Measurements from ENCODE around the gene PPP6R2.
A peak's percentile ranks its signal among the peaks of the same experiment; 100 is the strongest.

PPP6R2 gene

GRCh38 chr22:50437511-50438304, 94.6 kb downstream of the PPP6R2 start:
- H3K4ac ChIP-seq (ENCODE audit: low read depth, low read length), result no peak overlapping the region
- no peak overlapping the region for H3K4me3 ChIP-seq (ENCODE audit: low read length)
- no CpG with 5 or more reads among the region's 36 CpGs for WGBS (ENCODE audit: extremely low coverage, insufficient coverage, low lambda C conversion rate)

GRCh38 chr22:50438305-50439275, 95.5 kb downstream of the PPP6R2 start:
- Histone ChIP-seq H3K4me3 (ENCODE audit: low read length) (no peak overlapping the region), H2BK120ac (ENCODE audit: low read depth, low read length) (no peak overlapping the region), H3K27ac (ENCODE audit: low read depth, low read length) (no peak overlapping the region), H4K8ac (ENCODE audit: low read depth, low read length) (no peak overlapping the region), H3K23ac (ENCODE audit: low read length) (no peak overlapping the region), H2BK15ac (replicated peaks; ENCODE audit: low read depth) (no peak overlapping the region), H3K4me1 (ENCODE audit: control insufficient read depth, low read depth, low read length) (no peaks in the 10 kb centered on the region), H3K79me2 (ENCODE audit: control insufficient read depth, insufficient read depth, low read length) (no peaks in the 10 kb centered on the region), H3K4me2 (ENCODE audit: low read length) (no peak overlapping the region), H2BK5ac (ENCODE audit: low read length) (no peak overlapping the region), H3K27me3 (ENCODE audit: insufficient read depth, low read length, poor library complexity) (no peaks in the 10 kb centered on the region), H3K36me3 (ENCODE audit: control insufficient read depth, insufficient read depth, low read length) (peaks cover 1% of the 10 kb centered on the region), H4K5ac (ENCODE audit: low read length) (no peak overlapping the region), H3K56ac (ENCODE audit: low read length) (no peak overlapping the region), H3K79me1 (ENCODE audit: low read length) (no peaks in the 10 kb centered on the region), H3K4ac (ENCODE audit: low read depth, low read length) (no peak overlapping the region), H3K9ac (ENCODE audit: low read length) (no peak overlapping the region), H2AK5ac (ENCODE audit: low read length) (no peak overlapping the region), H3K18ac (ENCODE audit: low read length) (no peak overlapping the region)
- WGBS (ENCODE audit: extremely low coverage, insufficient coverage, low lambda C conversion rate), result no CpG with 5 or more reads among the region's 34 CpGs
- DNase-seq, result peak; percentile 9

More at GRCh38 chr22:50437511-50438304, 94.6 kb downstream of the PPP6R2 start:
- Histone ChIP-seq H3K27me3 (ENCODE audit: insufficient read depth, low read length, poor library complexity) (no peaks in the 10 kb centered on the region), H3K4me1 (ENCODE audit: control insufficient read depth, low read depth, low read length) (no peaks in the 10 kb centered on the region), H4K8ac (ENCODE audit: low read depth, low read length) (no peak overlapping the region), H2BK120ac (ENCODE audit: low read depth, low read length) (no peak overlapping the region), H3K4me2 (ENCODE audit: low read length) (no peak overlapping the region), H3K23ac (ENCODE audit: low read length) (no peak overlapping the region), H3K56ac (ENCODE audit: low read length) (no peak overlapping the region), H2BK5ac (ENCODE audit: low read length) (no peak overlapping the region), H4K5ac (ENCODE audit: low read length) (no peak overlapping the region), H3K9ac (ENCODE audit: low read length) (no peak overlapping the region), H3K27ac (ENCODE audit: low read depth, low read length) (no peak overlapping the region), H3K18ac (ENCODE audit: low read length) (no peak overlapping the region), H3K36me3 (ENCODE audit: control insufficient read depth, insufficient read depth, low read length) (no peaks in the 10 kb centered on the region), H3K79me1 (ENCODE audit: low read length) (no peaks in the 10 kb centered on the region), H2BK15ac (replicated peaks; ENCODE audit: low read depth) (no peak overlapping the region), H3K79me2 (ENCODE audit: control insufficient read depth, insufficient read depth, low read length) (no peaks in the 10 kb centered on the region), H2AK5ac (ENCODE audit: low read length) (no peak overlapping the region)
- DNase-seq, result no peak

GRCh38 chr22:50439314-50439870, 96.3 kb downstream of the PPP6R2 start:
- Histone ChIP-seq H4K8ac (ENCODE audit: low read depth, low read length) (no peak overlapping the region), H3K27me3 (ENCODE audit: insufficient read depth, low read length, poor library complexity) (no peaks in the 10 kb centered on the region), H4K5ac (ENCODE audit: low read length) (no peak overlapping the region), H2BK5ac (ENCODE audit: low read length) (no peak overlapping the region), H2AK5ac (ENCODE audit: low read length) (no peak overlapping the region), H3K18ac (ENCODE audit: low read length) (no peak overlapping the region), H3K23ac (ENCODE audit: low read length) (no peak overlapping the region), H3K9ac (ENCODE audit: low read length) (no peak overlapping the region), H3K4me2 (ENCODE audit: low read length) (no peak overlapping the region), H2BK120ac (ENCODE audit: low read depth, low read length) (no peak overlapping the region), H3K27ac (ENCODE audit: low read depth, low read length) (no peak overlapping the region), H3K79me2 (ENCODE audit: control insufficient read depth, insufficient read depth, low read length) (no peaks in the 10 kb centered on the region), H3K56ac (ENCODE audit: low read length) (no peak overlapping the region), H3K4ac (ENCODE audit: low read depth, low read length) (no peak overlapping the region), H3K36me3 (ENCODE audit: control insufficient read depth, insufficient read depth, low read length) (peaks cover 1% of the 10 kb centered on the region), H3K79me1 (ENCODE audit: low read length) (no peaks in the 10 kb centered on the region), H3K4me3 (ENCODE audit: low read length) (no peak overlapping the region), H2BK15ac (replicated peaks; ENCODE audit: low read depth) (no peak overlapping the region), H3K4me1 (ENCODE audit: control insufficient read depth, low read depth, low read length) (no peaks in the 10 kb centered on the region)
- no peak for DNase-seq
- WGBS (ENCODE audit: extremely low coverage, insufficient coverage, low lambda C conversion rate), result no CpG with 5 or more reads among the region's 17 CpGs

GRCh38 chr22:50439871-50440331, 96.8 kb downstream of the PPP6R2 start:
- Histone ChIP-seq H4K8ac (ENCODE audit: low read depth, low read length) (no peak overlapping the region), H3K9ac (ENCODE audit: low read length) (no peak overlapping the region), H3K4me3 (ENCODE audit: low read length) (no peak overlapping the region), H2BK15ac (replicated peaks; ENCODE audit: low read depth) (no peak overlapping the region), H3K18ac (ENCODE audit: low read length) (no peak overlapping the region), H3K56ac (ENCODE audit: low read length) (no peak overlapping the region), H3K27ac (ENCODE audit: low read depth, low read length) (no peak overlapping the region), H3K36me3 (ENCODE audit: control insufficient read depth, insufficient read depth, low read length) (peaks cover 1% of the 10 kb centered on the region), H3K4me1 (ENCODE audit: control insufficient read depth, low read depth, low read length) (no peaks in the 10 kb centered on the region), H3K23ac (ENCODE audit: low read length) (no peak overlapping the region), H2BK120ac (ENCODE audit: low read depth, low read length) (no peak overlapping the region), H2AK5ac (ENCODE audit: low read length) (no peak overlapping the region), H3K79me1 (ENCODE audit: low read length) (no peaks in the 10 kb centered on the region), H3K4me2 (ENCODE audit: low read length) (no peak overlapping the region), H3K4ac (ENCODE audit: low read depth, low read length) (no peak overlapping the region), H4K5ac (ENCODE audit: low read length) (no peak overlapping the region), H3K27me3 (ENCODE audit: insufficient read depth, low read length, poor library complexity) (no peaks in the 10 kb centered on the region), H2BK5ac (ENCODE audit: low read length) (no peak overlapping the region), H3K79me2 (ENCODE audit: control insufficient read depth, insufficient read depth, low read length) (no peaks in the 10 kb centered on the region)
- DNase-seq, result no peak
- no CpG with 5 or more reads among the region's 10 CpGs for WGBS (ENCODE audit: extremely low coverage, insufficient coverage, low lambda C conversion rate)

GRCh38 chr22:50440544-50441249, 97.6 kb downstream of the PPP6R2 start:
- no peak overlapping the region for H3K9ac ChIP-seq (ENCODE audit: low read length)
- H3K18ac ChIP-seq (ENCODE audit: low read length), result no peak overlapping the region
- H3K36me3 ChIP-seq (ENCODE audit: control insufficient read depth, insufficient read depth, low read length), result peaks cover 1% of the 10 kb centered on the region
- no peak overlapping the region for H3K4me3 ChIP-seq (ENCODE audit: low read length)
- no CpG with 5 or more reads among the region's 26 CpGs for WGBS (ENCODE audit: extremely low coverage, insufficient coverage, low lambda C conversion rate)
- H3K4ac ChIP-seq (ENCODE audit: low read depth, low read length), result no peak overlapping the region
- no peak overlapping the region for H3K23ac ChIP-seq (ENCODE audit: low read length)
- no peak overlapping the region for H2BK120ac ChIP-seq (ENCODE audit: low read depth, low read length)
- H3K56ac ChIP-seq (ENCODE audit: low read length), result no peak overlapping the region
- H2AK5ac ChIP-seq (ENCODE audit: low read length), result no peak overlapping the region
- no peaks in the 10 kb centered on the region for H3K4me1 ChIP-seq (ENCODE audit: control insufficient read depth, low read depth, low read length)
- H2BK5ac ChIP-seq (ENCODE audit: low read length), result no peak overlapping the region
- H3K27ac ChIP-seq (ENCODE audit: low read depth, low read length), result no peak overlapping the region
- DNase-seq, result no peak
- H2BK15ac ChIP-seq (replicated peaks; ENCODE audit: low read depth), result no peak overlapping the region
- no peaks in the 10 kb centered on the region for H3K27me3 ChIP-seq (ENCODE audit: insufficient read depth, low read length, poor library complexity)
- H3K4me2 ChIP-seq (ENCODE audit: low read length), result no peak overlapping the region
- H3K79me2 ChIP-seq (ENCODE audit: control insufficient read depth, insufficient read depth, low read length), result no peaks in the 10 kb centered on the region
- no peaks in the 10 kb centered on the region for H3K79me1 ChIP-seq (ENCODE audit: low read length)
- no peak overlapping the region for H4K5ac ChIP-seq (ENCODE audit: low read length)
- no peak overlapping the region for H4K8ac ChIP-seq (ENCODE audit: low read depth, low read length)

All from mesendoderm (in vitro differentiated cells).